Central memory CD4-positive, alpha-beta T cell (primary cell): ENCODE measurements around the gene COX8A.
"Not testable (repeated sequence)": the region's sequence is repeated elsewhere in the genome, so short reads cannot be mapped to it uniquely, and the experiment has no call there.

ENCODE experiments used
- DNase-seq: peaks from one replicate; pipeline ENCODE4 v3.0.0; 2022
- total RNA-seq, 3 experiments: gene quantifications; one replicate each; lab custom pipeline; 2026; lab: John Stamatoyannopoulos, UW

Gene COX8A
- 7.3 to 38.5 (median 21.9) reads per million in 3 experiments for total RNA-seq

- peak; percentile 97 for DNase-seq
These were observed at the start of gene COX8A for GRCh38 chr11:63974259-63975143. Gene COX8A (plus strand): TSS chr11:63974620. CDS start chr11:63974681, 61 bp downstream.

DNA sequence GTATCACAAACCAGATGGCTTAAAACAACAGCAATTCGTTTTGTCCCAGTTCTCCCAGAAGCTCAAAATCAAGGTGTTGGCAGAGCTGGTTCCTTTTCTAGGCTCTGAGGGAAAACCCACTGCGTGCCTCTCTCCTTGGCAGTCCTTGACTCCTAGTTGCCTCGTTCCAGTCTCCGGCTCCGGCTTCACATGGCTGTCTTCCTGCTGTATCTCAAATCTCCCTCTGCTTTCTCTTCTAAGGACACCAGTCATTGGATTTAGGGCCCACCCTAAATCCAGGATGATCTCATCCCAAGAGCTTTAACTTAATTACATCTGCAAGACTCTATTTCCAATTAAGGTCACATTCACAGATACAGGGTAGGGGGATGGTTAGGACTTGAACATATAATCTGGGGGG, 44.8 kb upstream of the COX8A start:
- no peak for DNase-seq

DNA sequence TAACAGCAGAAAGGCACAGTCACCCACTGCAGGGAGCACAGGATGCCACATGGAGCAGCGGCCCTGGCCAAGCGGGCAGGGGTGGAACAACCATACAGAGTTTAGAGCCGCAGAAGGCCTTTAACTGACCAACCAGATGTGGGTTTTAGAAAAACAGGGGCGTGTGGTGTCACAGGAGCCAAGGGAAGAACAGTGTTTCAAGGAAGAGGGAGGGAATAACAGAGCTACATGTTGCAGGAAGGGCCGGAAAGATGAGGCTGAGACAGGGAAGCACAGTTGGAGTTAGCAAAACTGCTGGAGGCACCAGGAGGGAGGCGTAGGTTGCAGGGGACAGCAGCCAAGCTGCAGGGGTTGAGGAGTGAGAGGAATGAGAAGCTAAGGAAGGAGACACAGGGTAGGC, 43.4 kb upstream of the COX8A start:
- no peak for DNase-seq

DNA sequence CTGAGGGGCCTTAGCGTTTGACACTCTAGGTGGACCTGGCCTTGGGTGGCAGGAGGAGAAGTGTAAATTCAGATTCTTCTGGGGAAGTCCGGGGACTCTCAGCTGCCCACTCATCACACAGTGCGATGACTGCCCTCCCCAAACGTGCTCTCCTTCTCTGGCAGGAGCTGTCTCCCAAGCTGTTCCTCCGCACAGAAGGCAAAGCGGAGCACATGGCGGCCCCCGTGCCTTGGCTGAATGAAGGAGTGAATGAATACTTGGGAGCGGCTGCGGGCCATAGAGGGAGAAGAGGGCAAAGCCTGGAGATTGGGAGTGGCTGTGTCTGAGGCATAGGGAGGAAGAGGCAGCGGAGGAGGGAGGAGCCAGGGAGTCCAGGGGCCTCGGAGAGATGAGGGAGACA, 42.5 kb upstream of the COX8A start:
- no peak for DNase-seq

- no peak for DNase-seq
These were observed 41.0 kb upstream of the COX8A start for GRCh38 chr11:63933459-63933858.

DNA sequence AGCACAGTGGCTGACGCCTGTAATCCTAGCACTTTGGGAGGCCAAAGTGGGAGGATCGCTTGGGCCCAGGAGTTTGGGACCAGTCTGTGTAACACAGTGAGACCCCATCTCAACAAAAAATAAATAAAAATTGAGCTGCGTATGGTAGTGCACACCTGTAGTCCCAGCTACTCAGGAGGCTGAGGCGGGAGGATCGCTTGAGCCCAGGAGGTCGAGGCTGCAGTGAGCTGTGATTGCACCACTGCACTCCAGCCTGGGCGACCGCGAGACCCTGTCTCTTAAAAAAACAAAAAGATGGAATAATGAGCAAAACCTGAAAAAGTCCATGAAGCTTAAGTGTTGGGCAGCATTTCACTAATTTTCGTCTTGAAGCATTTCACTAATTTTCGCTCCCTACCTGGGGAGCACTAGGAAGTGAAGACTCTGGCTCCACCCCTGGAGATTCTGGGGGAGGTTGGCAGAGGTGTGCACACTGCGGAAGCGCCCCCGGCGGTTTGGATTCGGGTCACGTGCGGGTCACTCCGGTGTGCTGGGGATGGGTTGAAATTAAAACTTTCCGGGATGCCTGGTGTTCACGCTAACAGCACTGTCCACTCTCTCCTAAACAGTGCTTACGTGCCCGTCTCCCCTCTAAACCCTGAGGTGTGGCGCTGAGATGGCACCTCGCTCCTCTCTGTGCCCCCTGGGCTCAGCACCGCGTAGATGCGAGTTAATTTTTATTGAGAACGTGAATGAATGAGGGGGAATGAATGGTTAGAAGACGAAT, 36.5 kb upstream of the COX8A start:
- DNase-seq, result no peak

GRCh38 chr11:63938479-63939396, 35.7 kb upstream of the COX8A start, which contains the start of gene NAA40:
Gene NAA40 (plus strand): TSS chr11:63939002. CDS start chr11:63939097, 95 bp downstream.
- peak; percentile 89 for DNase-seq

DNA sequence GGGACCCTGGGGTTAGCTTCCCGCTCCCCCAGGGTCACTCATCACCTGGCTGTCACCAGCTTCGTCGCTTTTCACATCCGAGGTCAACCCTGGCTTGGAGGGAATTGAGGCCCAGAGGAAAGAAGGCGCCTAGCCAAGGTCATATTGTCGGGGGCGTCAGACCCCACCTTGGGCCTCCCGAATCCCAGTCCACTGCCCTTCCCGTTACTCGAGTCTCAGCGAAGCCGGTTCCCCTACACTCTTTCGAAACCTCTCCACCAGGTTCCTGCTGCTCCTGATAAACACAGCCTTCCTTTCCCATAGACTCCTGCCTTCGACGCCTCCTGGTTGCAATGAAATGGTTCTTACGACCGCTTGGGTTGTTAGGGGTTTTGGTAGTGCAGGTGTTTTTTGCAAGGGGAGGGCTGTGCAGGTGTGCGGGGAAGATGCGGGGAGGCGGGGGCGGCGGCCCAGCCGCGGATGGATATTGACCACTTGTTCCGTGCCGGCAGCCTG, 35.0 kb upstream of the COX8A start:
- DNase-seq, result no peak

- DNase-seq, result no peak
These were observed 33.6 kb upstream of the COX8A start for GRCh38 chr11:63940786-63941185.

GRCh38 chr11:63941901-63942300, 32.5 kb upstream of the COX8A start:
- no peak for DNase-seq

DNA sequence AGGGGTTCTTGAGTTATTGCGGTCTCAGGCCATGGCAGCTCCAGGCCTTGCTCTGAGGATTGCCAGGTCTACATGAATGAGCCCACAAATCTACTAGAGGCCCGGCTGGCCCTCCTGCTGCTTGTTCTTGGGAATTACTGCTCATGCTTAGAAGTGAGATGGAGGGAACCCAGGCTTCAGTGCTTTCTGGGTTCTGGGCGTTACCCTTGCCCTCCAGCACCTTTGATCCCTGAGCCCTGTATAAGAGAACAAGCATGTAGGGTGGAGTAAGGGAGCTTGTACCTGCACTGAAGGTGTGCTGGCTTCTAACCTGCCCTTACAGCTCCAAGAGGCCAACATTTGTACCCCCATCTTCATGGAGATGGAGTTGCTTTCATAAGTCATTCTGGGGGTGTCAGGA, 31.6 kb upstream of the COX8A start:
- DNase-seq, result no peak

GRCh38 chr11:63944987-63945386, 29.4 kb upstream of the COX8A start:
- no peak for DNase-seq

- peak; percentile 37 for DNase-seq
These were observed 28.8 kb upstream of the COX8A start for GRCh38 chr11:63945477-63946163.

DNA sequence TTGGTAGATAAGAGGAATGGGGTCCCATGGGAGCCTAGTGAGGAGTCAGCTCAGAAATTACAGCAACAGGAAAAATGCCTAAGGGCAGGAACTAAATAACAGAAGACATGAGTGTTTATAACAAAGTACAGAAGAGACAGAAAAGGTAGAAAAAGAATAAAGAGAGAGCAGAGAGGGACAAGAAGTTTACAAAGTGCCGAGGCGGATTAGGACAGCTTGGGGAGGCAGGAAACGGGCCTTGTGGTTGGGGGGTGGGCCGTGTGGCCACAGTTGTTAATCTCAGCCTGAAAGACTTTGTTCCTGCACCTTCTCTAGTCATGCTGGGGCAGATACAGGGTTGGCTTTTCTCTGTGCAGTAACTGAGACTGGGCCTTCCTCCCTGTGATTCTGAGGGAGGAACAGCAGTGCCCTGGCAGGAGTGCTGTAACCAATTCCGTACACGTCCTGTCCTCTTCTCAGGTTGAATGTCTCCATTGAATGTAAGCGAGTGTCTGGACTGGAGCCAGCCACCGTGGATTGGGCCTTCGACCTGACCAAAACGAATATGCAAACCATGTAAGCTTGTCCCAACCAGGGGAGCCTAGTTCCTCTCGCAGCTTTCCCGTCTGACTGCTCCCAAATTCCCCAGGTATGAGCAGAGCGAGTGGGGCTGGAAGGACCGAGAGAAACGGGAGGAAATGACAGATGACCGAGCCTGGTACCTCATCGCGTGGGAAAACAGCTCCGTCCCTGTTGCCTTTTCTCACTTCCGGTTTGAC, 22.5 kb upstream of the COX8A start:
- DNase-seq, result peak; percentile 15

GRCh38 chr11:63952570-63952969, 21.9 kb upstream of the COX8A start:
- DNase-seq, result no peak

GRCh38 chr11:63958008-63958407, 16.4 kb upstream of the COX8A start:
- no peak for DNase-seq

- no peak for DNase-seq
These were observed 12.6 kb upstream of the COX8A start for GRCh38 chr11:63961608-63962412.

DNA sequence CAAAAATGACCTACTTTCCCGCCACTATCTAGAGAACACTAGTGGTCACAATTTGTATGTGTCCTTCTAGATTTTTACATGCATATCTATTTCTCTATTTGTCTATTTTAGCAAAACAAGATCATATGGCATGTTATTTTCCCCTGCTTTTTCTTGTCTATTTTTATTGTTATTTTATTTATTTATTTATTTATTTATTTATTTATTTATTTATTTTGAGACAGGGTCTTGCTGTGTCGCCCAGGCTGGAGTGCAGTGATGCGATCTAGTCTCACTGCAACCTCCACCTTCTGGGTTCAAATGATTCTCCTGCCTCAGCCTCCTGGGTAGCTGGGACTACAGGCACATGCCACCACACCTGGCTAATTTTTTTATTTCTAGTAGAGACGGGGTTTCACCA, 10.5 kb upstream of the COX8A start:
- not testable (repeated sequence) for DNase-seq

DNA sequence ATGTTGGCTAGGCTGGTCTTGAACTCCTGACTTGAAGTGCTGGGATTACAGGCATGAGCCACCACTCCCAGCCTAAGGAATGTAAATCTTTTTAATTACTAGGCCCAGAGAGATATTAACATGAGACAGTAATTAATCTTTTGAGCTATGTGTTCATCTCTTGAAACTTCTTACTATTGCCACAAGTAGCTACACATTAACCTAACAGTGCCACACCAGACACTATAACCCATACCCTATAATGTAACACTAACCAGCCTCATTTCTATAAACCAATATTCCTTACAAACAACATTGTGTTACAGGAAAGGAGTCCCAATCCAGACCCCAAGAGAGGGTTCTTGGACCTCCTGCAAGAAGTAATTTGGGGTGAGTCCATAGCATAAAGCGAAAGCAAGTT, 8.0 kb upstream of the COX8A start:
- DNase-seq, result no peak

- DNase-seq, result no peak
These were observed 5.0 kb upstream of the COX8A start for GRCh38 chr11:63969461-63969860.
